Mononuclear cell (primary cell): Measurements from ENCODE around the gene DDX5. TPM values are rescaled to one million over a fixed set of nuclear protein-coding genes. Genes with fewer than 3 reads are reported as not detected.
"Not testable (repeated sequence)": the region's sequence is repeated elsewhere in the genome, so short reads cannot be mapped to it uniquely, and the experiment has no call there.

Source experiments
- H3K27me3 ChIP-seq: 2 replicates; pipeline ENCODE4 v1.6.0; 2011; ENCODE audit warnings: low read length, control low read depth; ENCODE audit not compliant: insufficient read depth
- H3K4me1 ChIP-seq: 2 replicates; pipeline ENCODE4 v1.5.1; 2011; ENCODE audit warnings: mild to moderate bottlenecking, low read length, control low read depth; ENCODE audit not compliant: insufficient read depth
- H3K4me3 ChIP-seq: 2 replicates; pipeline ENCODE4 v1.5.1; 2011; ENCODE audit warnings: mild to moderate bottlenecking, low read length, moderate library complexity
- H3K9me3 ChIP-seq: 2 replicates; pipeline ENCODE4 v1.5.1; 2011; ENCODE audit warnings: low read depth, mild to moderate bottlenecking, control low read depth, low read length
- total RNA-seq: library from RNA; depleted of rRNA; stranded (reverse); fragments of >200 nt; gene quantifications from one replicate; pipeline ENCODE4 v1.2.3, GENCODE V29; 2012

Gene DDX5
- total RNA-seq, 1 donor: 1,862 TPM

DNA sequence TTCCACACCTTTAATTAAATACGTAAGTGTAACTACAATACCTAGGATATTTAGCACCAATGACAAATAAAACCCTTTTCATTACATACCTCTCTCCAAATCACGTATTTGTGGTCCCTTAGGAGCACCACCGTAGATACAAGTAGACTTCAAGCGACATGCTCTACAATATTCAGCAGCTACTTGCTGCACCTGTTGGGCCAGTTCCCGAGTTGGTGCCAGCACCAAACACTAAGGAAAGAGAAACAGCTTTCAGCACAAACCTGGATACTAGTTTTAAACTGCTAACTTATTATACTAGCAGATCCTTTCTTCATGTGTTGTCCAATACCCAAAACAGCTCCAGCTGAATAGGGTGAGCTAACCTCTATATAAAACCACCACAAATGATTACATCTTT is 2.7 kb downstream of the DDX5 start:
- Histone ChIP-seq H3K4me3 (no peak overlapping the region), H3K27me3 (no peaks in the 10 kb centered on the region), H3K4me1 (peaks cover 45% of the 10 kb centered on the region), H3K9me3 (no peaks in the 10 kb centered on the region)

GRCh38 chr17:64502809-64503208 is 3.3 kb downstream of the DDX5 start:
- no peaks in the 10 kb centered on the region for H3K27me3 ChIP-seq
- H3K4me1 ChIP-seq: peaks cover 43% of the 10 kb centered on the region

GRCh38 chr17:64502021-64502420 is 4.1 kb downstream of the DDX5 start:
- Histone ChIP-seq H3K27me3 (no peaks in the 10 kb centered on the region), H3K9me3 (no peaks in the 10 kb centered on the region), H3K4me1 (peaks cover 46% of the 10 kb centered on the region), H3K4me3 (no peak overlapping the region)

More at GRCh38 chr17:64502809-64503208, 3.3 kb downstream of the DDX5 start:
- Histone ChIP-seq H3K9me3 (no peaks in the 10 kb centered on the region), H3K4me3 (no peak overlapping the region)

DNA sequence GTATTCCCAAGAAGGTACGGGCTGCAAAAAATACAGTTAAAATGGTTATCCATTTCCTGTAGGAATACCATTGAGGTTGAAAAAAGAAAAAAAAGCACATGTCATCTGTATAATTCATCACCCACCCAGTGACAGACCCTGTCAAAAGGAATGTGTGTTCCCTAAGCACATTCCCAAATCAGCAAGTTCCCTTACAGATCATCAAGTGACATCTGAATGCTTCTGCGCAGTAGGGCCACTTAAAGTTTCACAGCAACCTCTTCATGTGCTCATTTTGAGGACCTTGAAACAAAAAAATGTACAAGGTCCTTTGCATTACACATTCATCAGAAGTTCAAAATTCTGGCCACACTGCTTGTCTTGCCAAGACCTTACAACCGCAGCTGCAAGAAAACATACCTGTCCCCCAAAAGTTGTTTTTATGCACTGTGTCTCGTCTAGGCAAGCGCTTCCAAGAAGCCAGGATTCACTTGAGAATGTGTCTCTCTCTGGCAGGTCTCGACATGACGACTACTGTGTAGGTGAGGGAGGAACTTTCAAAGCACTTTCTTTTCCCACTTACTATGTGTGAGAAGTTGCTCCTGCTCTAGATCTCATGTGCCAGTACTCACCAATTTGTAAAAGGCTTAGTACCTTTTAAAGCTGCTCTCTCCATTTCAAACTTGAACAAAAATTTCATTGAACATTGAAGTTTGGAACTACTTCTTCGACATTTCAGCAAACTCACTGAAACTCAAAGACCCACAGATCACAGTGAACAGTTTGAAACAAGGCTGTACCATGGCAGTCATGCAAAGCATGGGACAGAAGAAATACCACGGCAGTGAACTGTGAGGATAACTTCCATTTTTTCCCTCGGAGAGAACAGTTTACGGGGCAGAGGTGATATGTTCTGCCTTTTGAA is 5.0 kb downstream of the DDX5 start:
- Histone ChIP-seq H3K9me3 (no peaks in the 10 kb centered on the region), H3K27me3 (no peaks in the 10 kb centered on the region), H3K4me1 (peaks cover 50% of the 10 kb centered on the region), H3K4me3 (no peak overlapping the region)

GRCh38 chr17:64500487-64500859 is 5.6 kb downstream of the DDX5 start:
- Histone ChIP-seq H3K4me1 (peaks cover 57% of the 10 kb centered on the region), H3K9me3 (no peaks in the 10 kb centered on the region), H3K4me3 (no peak overlapping the region)

GRCh38 chr17:64499805-64500486 is 6.1 kb downstream of the DDX5 start:
- no peaks in the 10 kb centered on the region for H3K9me3 ChIP-seq
- no peak overlapping the region for H3K4me3 ChIP-seq
- no peaks in the 10 kb centered on the region for H3K27me3 ChIP-seq
- peaks cover 62% of the 10 kb centered on the region for H3K4me1 ChIP-seq

More at GRCh38 chr17:64500487-64500859, 5.6 kb downstream of the DDX5 start:
- H3K27me3 ChIP-seq: no peaks in the 10 kb centered on the region

DNA sequence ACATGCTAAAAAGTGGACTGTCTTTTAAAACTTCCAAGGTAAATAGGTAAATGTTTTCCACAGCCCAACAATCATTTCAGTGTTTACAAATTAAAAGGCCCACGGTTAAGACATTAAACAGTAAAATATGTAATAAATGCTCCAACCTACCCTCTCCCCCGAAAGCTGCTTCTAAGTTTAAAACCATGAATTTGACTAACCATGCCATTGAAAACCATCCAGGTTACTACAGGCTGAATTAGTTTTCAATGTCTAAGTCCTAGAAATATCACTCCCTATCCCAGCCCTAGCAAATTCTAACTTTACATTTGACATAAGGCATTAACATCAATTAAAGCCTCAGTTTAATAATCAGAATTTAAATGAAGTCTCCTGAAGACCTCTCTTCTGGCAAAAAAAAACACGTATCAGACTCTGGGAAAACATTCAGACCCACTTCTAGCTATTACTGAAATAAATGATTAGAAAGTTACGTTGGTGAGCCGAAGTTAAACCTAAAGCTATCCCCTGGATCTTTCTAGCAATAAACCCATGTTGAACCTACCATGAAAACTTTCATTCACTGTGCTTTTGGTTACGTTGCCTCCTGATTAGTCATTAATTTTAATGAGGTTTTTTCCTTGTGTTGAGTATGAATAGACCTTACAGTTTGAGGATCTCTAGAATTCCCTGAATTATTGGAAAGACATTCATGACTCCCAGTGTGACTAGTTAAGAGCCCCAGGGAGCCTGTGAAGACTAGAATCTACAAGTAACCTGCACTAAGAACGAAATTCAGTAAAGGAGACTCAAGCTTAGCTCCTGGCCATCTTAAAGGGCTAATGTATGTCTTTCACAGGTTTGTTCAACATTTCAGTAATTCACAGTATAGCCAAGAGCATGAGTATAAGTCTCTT is 7.5 kb downstream of the DDX5 start:
- Histone ChIP-seq H3K4me3 (no peak overlapping the region), H3K27me3 (no peaks in the 10 kb centered on the region), H3K9me3 (no peaks in the 10 kb centered on the region), H3K4me1 (peaks cover 53% of the 10 kb centered on the region)

DNA sequence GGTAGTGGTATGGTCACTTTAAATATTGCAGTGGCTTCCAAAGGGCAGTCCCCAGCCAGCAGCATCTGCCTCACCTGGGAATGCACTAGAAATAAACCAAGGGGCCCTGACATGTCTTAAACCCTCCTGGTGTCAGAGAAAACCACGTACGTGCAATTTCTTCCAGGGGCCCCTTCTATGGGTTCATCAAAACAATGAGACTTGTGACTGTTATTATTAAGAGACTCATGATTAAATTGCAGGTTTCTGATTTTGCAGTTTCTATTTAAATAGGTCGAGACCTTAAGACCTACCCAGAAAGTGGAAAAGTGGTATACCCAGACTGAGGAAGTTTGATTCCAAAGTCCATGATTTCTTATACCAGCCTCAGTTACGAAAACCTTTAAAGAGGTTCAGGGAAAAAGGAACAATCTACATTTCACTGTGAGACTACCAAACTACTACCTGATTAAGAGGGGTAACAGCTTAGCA is 8.5 kb downstream of the DDX5 start:
- H3K4me3 ChIP-seq: peak overlapping the region; percentile 74
- H3K9me3 ChIP-seq: no peaks in the 10 kb centered on the region
- peaks cover 55% of the 10 kb centered on the region for H3K4me1 ChIP-seq
- H3K27me3 ChIP-seq: no peaks in the 10 kb centered on the region

- Histone ChIP-seq H3K4me3 (peak within 1 kb of the TSS; percentile 74), H3K27me3 (no peaks in the 10 kb centered on the region), H3K4me1 (peaks cover 51% of the 10 kb centered on the region), H3K9me3 (no peaks in the 10 kb centered on the region)
Measured at GRCh38 chr17:64496786-64497564, 9.1 kb downstream of the DDX5 start, which contains the start of gene POLG2. TSS of gene POLG2 (minus strand) at chr17:64497054. CDS start at chr17:64496968, 86 bp downstream.

DNA sequence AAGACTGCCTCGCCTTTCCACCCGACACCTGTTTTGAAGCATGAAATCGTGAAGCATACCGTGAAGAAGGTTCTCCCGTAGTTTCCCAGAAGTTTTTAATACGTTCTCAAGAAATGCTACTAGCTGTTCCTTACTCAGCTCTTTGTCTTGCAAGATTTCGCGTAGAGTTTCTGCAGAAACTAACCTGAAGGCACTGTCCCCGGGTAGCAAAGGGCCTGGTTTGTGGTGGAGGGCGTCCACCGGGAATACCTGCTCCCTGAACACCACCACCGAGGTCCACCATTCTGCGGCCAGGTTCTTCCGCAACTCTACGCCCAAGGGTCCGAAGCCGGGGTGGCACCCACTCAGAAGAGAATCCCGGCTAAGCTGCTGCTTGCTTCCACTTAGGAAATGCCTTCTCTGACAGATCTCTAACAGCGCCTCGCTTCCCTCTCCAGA is 9.7 kb downstream of the DDX5 start:
- no peaks in the 10 kb centered on the region for H3K27me3 ChIP-seq
- H3K9me3 ChIP-seq: no peaks in the 10 kb centered on the region
- H3K4me1 ChIP-seq: peaks cover 50% of the 10 kb centered on the region
- peak overlapping the region; percentile 74 for H3K4me3 ChIP-seq

GRCh38 chr17:64495300-64495699 is 10.8 kb downstream of the DDX5 start:
- not testable (repeated sequence) for H3K4me3 ChIP-seq, H3K9me3 ChIP-seq, H3K27me3 ChIP-seq
- peaks cover 48% of the 10 kb centered on the region for H3K4me1 ChIP-seq

- no peak overlapping the region for H3K4me3 ChIP-seq
- peaks cover 45% of the 10 kb centered on the region for H3K4me1 ChIP-seq
- H3K9me3 ChIP-seq: no peaks in the 10 kb centered on the region
- H3K27me3 ChIP-seq: no peaks in the 10 kb centered on the region
Measured at GRCh38 chr17:64494121-64494520, 12.0 kb downstream of the DDX5 start.

- H3K4me3 ChIP-seq: no peak overlapping the region
Measured at GRCh38 chr17:64492481-64493109, 13.5 kb downstream of the DDX5 start.

More at GRCh38 chr17:64492481-64493109, 13.5 kb downstream of the DDX5 start:
- Histone ChIP-seq H3K27me3 (no peaks in the 10 kb centered on the region), H3K4me1 (peaks cover 40% of the 10 kb centered on the region), H3K9me3 (no peaks in the 10 kb centered on the region)
